HG02678 (cell line): ENCODE results near the gene MYO1D.
"Not testable (repeated sequence)": the region's sequence is repeated elsewhere in the genome, so short reads cannot be mapped to it uniquely, and the experiment has no call there.

Experiments used
- ATAC-seq: cut with Tn5 transposase; IDR thresholded peaks from one replicate; pipeline ENCODE4 v1.9.1; 2021; ENCODE audit warnings: mild to moderate bottlenecking, moderate library complexity; ENCODE audit not compliant: unreplicated experiment

MYO1D gene

DNA sequence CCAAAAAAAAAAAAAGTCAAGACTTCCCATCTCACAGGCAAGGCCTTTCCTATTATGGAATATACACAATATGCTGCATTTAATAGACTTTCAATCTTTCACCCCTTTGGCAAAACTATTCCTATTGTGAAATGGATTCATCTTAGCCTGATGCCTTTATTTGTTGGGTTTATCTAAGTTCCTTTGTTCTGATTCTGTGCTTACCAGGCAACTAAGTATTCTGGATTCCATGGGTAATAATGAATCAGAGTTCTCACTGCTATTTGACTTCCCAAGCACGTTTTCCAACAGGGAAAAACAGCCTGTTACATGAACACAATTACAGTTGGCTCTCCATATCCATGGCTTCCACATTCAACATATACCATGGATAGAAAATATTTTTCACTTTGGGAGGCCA lies 135.5 kb downstream of the MYO1D start:
- ATAC-seq, result no peak

DNA sequence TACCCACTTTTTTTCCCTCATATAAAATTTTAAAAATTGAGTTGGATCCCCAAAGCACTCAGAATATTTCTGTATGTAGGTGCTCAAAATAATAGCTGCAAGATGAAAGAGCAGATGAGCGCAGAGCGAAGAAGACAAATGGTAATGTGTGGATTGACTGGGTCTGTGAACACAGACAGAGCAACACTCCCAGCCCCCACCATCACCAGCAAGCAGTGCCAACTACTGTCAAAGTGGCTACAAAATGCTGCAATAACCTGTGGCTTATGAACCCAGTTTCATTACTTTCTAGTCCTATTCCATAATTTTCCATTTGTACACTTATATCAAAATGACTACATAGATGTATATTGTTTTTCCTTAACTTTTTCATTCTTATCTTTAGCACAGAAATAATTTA lies 137.2 kb downstream of the MYO1D start:
- no peak for ATAC-seq

DNA sequence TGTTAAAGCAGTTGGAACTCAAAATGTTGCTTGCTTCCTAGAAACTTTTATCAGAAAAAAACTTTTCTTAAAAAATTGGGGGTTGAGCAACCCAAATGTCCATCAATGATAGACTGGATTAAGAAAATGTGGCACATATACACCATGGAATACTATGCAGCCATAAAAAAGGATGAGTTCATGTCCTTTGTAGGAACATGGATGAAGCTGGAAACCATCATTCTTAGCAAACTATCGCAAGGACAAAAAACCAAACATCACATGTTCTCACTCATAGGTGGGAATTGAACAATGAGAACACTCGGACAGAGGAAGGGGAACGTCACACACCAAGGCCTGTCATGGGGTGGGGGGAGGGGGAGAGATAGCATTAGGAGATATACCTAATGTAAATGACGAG lies 137.8 kb downstream of the MYO1D start:
- not testable (repeated sequence) for ATAC-seq

DNA sequence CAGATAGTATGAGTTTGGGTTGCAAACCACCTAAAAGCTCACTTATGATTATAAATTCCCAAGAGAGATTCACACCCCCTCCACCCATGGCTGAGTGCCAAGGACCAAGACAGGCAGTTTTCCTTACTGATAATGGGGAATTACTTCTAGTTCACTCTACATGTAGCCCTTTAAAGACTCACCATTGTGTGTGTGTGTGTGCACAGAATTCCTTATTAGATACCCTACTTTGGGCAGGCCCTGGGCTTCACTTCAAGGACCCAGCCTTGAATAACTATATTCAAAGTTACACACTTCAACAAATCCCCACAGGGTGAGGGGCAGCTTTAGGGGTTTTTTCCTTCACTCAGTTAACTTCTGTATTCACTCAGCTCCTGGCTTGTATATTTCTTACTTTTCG lies 143.5 kb downstream of the MYO1D start:
- no peak for ATAC-seq

DNA sequence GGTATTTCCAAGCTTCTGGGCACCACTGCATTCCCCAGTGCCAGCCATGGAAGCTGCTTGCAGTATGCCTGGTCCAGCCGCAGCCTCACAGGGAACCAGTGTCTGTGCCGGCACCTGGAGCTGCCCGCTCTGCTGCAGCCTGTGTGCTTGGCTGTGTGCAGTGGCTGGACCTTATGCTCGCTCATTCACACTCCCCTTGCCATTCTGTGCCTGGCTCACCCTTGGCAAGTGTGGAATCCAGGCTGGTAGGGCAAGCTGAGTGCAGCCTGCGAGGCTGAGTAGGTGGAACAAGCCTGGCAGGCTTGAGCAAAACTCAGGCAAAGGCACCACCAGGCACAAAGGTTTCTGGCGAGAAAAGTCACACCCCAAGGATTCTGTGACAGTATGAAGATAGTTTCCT lies 144.0 kb downstream of the MYO1D start:
- ATAC-seq, result no peak

DNA sequence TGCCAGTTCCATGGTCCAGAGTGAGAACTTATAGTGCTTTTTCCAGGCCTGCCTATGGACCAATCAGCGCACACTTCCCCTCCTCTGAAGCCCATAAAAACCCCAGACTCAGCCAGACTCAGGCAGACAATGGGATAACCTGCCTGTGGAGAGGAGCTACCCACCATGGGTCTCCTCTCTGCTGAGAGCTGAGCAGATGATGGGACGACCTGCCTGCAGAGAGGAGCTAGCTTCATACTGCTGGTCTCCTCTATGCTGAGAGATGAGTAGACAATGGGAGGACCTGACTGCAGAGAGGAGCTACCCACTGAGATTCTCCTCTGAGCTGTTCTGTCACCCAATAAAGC lies 144.7 kb downstream of the MYO1D start:
- no peak for ATAC-seq

DNA sequence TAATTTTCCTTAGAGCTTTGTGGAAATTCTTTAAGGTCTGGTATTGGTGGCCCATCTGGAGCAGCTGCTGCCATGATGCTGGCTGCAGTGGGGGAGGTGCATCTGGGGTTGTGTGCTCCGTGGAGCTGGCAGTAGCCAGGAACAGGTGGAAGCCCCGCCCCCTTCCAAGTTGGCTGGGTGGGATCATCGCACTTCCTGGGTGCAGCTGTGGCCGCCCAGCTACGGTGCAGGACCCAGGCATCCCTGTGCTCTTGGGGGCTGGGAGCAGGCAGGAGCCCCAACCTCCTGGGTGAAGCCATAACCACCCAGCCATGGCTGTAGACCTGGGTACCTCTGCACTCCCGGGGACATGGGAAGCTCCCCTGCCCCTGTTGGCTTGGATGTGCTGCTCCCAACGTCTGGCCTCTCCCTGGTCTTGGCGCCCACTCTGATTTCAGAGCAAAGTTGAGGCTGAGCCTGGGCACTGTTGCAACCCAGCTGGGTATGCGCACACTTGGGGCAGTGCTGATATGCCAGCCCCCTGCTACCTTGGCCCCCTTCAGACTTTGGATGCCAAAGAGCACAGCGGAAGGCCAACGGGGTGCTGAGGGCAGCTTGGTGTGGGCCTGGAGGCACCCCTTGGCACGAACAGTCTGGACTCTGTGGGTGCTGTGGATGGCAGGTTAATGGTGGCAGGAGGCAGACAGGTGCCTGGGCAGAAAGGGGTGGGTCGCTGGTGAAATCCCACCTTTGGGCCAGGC lies 145.2 kb downstream of the MYO1D start:
- no peak for ATAC-seq

DNA sequence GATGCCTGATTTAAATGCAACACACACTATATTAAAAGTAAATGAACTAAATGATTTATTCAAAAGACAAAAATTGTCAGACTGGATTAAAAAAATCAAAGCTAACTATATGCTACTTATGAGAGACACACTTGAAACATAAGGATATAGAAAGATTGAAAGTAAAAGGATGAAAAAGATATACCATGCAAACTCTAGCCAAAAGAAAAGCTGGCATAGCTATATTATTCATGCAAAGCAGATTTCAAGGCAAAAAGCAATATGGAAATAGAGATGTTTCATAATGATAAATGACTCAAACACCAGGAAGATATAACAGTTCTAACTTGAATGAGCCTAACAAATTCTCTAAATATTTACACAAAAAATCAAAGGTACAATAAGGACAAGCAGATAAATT lies 149.2 kb downstream of the MYO1D start:
- ATAC-seq, result no peak

DNA sequence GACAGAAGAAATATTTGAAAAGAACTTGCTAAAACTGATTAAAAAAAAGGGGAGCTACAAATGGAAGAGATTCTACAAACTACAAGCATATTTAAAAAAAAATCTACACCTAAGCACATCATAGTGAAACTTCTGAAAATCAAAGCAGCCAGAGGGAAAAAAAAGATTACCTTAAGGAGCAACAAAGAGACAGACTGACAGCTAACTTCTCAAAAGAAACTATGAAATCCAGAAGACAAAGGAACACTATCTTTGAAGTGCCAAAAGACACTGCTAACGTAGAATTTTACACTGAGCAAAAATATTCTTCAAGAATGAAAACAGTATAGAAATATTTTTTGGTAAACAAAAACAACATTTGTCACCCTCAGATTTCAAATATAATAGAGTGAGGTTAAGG lies 151.2 kb downstream of the MYO1D start:
- ATAC-seq, result no peak

DNA sequence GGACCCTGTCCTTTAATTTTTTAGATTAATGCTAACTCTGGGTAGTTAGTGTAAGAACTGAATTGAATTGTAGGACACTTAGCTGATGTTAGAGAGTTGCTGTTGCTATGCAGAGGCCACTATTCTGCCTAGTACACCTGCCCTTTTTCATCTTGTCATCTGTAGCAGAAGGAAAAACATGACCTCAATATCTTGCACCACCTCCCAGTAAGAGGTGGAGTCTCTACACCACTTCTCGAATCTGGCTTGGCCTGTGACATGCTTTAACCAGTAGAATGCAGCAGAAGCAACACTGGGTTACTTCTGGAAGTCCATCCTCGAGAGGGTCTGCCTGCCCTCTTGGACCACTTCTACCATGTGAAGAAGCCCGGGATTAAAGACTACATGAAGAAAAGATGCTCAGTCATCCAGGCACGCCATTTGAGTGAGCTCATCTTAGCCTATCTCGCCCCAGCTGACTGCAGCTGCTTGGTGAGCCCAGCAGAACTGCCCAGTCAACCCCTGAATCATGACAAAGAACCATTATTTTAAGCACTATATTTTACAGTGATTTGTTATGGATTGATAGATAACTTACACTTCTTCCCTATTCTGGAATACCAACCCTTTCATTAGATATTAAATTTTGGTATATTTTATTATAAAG lies 153.5 kb downstream of the MYO1D start:
- no peak for ATAC-seq

DNA sequence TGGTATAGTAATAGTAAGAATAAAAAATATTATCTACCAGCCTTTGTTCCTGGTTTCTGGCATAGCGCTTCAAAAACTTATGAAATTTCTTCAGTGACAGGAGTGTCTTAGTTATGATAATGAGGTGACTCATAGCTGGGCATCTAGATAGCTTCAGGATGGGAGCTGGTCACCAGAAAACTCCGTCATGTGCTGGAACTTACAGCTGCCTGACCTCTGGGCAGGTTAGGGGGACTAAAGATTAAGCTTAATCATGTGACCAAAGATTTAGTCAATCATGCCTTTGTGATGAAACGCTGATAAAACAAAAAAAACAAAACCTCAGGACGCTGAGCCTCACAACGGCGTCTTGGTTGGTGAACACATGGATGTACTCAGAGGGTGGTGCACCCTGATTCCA lies 154.2 kb downstream of the MYO1D start:
- ATAC-seq, result no peak

DNA sequence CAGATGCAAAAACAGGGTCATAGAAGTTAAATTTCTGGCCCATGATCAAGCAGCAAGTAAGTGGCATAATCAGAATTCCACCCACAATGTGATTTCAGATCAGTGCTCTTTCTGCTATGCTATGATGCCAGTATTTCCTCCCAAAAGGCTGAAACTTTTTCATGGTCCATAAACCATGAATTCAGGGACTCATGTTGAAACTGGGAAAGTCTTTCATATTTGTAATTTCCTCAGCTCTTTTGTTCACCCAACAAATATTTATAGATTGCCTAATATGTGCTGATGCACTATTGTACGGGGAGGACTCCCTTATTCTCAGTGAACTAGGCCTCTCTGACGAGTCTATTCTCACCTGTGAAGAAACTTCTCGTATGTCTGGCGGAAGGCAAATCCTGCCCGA lies 156.3 kb downstream of the MYO1D start:
- ATAC-seq, result no peak

DNA sequence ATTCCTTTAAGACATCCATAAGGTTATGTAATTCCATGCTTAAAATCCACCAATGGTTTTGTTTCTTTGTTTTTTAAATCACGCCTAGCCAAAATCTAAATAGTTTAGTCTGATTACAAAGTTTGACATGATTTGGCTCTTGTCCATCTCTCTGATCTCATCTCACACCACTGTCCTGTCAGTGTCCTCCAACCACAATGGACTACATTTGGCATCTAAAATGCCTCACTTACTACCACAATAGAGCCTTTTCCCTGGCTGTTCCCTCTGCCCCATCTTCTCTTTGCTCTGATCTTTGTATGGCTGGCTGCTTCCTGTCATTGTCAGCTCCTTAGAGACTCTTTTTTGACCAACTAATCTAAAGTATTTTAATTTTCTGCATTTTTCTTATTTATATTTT lies 157.2 kb downstream of the MYO1D start:
- ATAC-seq, result no peak

DNA sequence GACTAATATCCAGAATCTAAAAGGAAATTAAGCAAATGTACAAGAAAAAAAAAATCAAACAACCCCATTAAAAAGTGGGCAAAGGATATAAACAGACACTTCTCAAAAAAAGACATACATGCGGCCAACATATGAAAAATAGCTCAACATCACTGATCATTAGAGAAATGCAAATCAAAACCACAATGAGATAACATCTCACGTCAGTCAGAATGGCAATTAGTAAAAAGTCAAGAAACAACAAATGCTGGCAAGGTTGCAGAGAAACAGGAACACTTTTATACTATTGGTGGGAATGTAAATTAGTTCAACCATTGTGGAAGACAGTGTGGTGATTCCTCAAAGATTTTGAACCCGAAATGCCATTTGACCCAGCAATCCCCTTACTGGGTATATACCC lies 162.0 kb downstream of the MYO1D start:
- ATAC-seq, result not testable (repeated sequence)

DNA sequence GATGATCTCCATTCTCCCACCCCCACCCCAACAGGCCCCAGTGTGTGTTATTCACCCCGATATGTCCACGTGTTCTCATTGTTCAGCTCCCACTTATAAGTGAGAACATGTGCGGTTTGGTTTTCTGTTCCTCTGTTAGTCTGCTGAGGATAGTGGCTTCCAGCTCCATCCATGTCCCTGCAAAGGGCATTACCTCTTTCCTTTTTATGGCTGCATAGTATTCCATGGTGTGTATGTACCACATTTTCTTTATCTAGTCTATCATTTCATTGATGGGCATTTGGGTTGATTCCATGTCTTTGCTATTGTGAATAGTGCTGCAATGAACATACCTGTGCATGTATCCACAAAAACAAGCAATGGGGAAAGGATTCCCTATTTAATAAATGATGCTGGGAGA lies 162.7 kb downstream of the MYO1D start:
- not testable (repeated sequence) for ATAC-seq

DNA sequence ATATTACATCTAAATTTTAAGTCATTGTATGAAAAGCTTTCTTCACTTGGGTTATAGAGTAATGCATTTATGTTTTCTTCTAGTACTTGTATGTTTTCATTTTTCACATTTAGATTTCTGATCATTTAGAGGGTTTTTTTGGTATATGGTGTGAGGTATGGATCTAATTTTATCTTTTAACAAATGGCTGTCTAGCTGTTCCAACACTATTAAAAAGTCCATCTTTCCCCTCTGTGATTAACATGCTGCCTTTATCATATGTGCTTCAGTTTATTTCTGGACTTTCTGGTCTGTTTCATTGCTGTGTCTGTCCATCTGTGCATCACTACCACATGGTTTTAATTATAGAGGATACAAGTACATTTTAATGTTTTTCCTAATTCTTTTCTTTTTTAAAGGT lies 163.8 kb downstream of the MYO1D start:
- no peak for ATAC-seq

DNA sequence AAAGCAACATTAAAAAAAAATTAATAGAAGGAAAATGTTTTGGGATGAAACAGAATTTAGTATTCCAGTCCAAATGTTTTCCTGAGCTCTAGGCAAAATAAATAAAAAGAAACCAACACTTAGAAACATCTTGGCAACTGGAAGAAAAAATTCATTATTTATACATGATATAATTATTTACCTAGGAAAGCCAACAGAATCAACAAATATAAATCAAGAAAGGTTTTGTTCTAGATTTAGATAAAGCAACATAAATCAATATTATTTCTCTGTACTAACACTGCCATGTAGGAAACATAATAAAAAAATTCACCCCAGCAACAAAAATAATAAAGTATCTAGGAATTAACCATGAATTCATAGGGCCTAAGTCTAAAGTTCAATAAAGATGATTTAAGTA lies 167.4 kb downstream of the MYO1D start:
- no peak for ATAC-seq

DNA sequence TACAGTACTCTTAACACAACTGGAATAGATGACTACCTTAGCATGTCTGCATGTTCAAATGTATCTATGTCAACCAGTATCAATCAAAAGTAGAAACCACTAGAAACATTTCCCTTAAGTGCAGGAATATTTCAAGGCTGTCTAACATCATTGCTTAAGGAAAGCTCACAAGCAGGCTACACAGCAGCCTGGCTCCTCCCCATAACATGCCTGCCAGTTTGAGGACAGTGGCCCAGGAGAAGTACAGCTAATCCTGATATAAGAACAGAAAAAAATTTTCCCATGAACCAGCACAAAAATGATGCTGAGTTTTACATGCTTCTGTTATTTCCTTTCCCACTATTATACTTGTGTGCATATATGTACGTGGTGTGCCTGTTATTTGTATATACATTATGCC lies 175.1 kb downstream of the MYO1D start:
- ATAC-seq, result no peak

DNA sequence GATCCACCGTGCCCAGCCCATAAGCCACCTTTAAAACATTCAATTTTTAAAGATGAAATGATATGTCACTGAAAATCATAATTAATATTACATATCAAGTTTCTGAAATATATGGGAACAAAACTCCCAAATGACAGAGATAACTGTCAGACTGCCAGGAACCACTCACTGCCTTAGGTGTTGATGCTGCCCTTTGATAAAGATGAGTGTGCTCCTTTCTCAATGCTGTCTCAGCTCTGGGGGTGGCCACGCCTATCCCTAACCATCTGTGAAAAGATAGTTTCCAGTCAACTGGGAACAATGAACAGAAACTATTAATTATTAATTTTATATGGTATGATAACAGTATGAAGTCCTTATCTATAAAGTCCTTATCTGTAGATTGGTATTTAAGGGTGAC lies 177.7 kb downstream of the MYO1D start:
- no peak for ATAC-seq

DNA sequence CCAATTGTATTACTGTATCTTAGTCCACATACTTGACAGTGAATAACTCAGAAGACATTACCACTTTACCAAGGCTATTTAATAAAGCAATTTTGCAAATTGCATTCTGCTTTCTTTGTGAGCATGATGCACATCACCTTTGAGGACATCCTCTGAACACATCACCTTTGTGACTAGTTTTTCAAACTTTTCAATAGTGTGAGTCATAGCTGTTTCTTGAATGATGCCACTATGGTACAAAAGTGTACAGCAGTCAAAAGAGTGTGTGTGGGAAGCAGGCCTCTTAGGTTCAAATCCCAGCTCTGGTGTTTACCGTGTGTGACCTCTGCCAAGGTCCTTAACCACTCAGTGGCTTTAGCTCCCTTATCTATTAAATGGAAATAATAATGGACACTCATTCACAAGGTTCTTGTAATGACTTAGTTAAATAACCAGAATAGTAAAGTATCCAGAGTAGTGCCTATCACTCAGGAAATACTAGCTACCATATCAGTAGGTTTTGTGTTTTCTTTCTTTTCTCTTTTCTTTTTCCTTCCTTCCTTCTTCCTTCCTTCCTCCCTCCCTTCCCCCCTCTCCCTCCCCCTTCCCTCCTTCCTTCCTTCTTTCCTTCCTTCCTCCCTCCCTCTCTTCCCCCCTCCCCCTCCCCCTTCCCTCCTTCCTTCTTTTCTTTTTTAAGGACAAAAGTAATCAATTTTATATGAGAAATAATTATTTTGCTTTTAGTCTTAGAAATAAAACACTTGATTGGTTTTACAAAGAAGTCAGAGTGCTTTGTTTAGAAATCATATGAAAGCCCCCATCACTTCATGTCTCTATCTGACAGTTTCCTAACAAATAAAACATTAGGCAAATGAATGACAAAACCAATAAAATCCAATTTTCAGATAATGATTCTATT lies 178.9 kb downstream of the MYO1D start:
- no peak for ATAC-seq

DNA sequence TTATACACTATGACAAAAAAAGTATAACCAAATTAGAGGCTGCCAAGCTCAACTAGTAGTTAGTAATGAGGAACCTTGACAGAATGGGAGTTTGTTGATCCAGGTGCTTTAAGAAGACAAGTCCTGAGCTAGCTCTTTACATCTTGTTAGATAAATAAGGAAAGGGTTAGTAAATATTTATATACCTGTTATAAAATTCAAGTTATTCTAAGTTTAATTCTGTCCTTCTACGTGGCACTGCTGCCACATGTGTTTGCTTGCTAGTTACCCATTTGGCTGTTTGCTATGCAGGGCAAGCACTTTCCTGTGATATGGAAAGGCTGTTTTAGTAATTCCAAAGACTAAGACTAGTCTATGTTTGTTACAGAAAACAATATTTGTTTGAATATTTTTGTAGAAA lies 180.5 kb downstream of the MYO1D start:
- ATAC-seq, result no peak

DNA sequence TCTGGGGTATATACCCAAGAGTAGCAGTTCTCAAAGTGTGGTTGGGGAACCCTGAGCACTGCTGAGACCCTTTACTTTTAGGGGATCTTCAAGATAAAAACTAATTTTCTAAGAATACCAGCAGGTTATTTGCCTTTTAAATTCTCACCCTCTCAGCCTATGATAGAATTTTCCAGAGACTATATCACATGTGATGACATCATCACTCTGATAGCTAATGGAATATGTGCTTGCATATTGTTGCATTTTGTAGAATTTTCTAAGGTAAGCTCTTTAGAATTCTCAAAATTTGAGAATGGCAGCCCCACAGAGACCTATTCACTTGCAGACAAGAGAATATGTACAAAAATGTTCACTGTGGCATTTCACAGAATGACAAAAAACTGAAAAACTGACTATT lies 181.1 kb downstream of the MYO1D start:
- ATAC-seq, result no peak
